HG03571 (cell line): Measurements from ENCODE around the gene RPH3AL.

ENCODE experiments used
- ATAC-seq: cut with Tn5 transposase; IDR thresholded peaks from one replicate; pipeline ENCODE4 v1.9.1; 2021; ENCODE audit not compliant: unreplicated experiment

Gene RPH3AL

GRCh38 chr17:265718-266117 lies 86.9 kb downstream of the RPH3AL start:
- ATAC-seq = no peak

GRCh38 chr17:263773-264172 lies 88.8 kb downstream of the RPH3AL start:
- no peak for ATAC-seq

- no peak for ATAC-seq
Measured at GRCh38 chr17:263271-263670, 89.3 kb downstream of the RPH3AL start.

GRCh38 chr17:261635-262034 lies 91.0 kb downstream of the RPH3AL start:
- no peak for ATAC-seq

GRCh38 chr17:260944-261343 lies 91.7 kb downstream of the RPH3AL start:
- no peak for ATAC-seq

- ATAC-seq = no peak
Measured at GRCh38 chr17:260031-260791, 92.4 kb downstream of the RPH3AL start.

GRCh38 chr17:259341-259976 lies 93.1 kb downstream of the RPH3AL start:
- no peak for ATAC-seq

- no peak for ATAC-seq
Measured at GRCh38 chr17:258906-259305, 93.7 kb downstream of the RPH3AL start.

- no peak for ATAC-seq
Measured at GRCh38 chr17:258045-258734, 94.4 kb downstream of the RPH3AL start.

GRCh38 chr17:253091-253846 lies 99.3 kb downstream of the RPH3AL start:
- no peak for ATAC-seq

GRCh38 chr17:252456-252855 lies 100.2 kb downstream of the RPH3AL start:
- ATAC-seq = no peak

- no peak for ATAC-seq
Measured at GRCh38 chr17:251531-251930, 101.1 kb downstream of the RPH3AL start.

- ATAC-seq = no peak
Measured at GRCh38 chr17:250487-251300, 101.9 kb downstream of the RPH3AL start.

GRCh38 chr17:249236-249993 lies 103.2 kb downstream of the RPH3AL start:
- ATAC-seq = no peak

- ATAC-seq = no peak
Measured at GRCh38 chr17:248337-249235, 104.0 kb downstream of the RPH3AL start.

GRCh38 chr17:247767-248166 lies 104.8 kb downstream of the RPH3AL start:
- no peak for ATAC-seq

- ATAC-seq = no peak
Measured at GRCh38 chr17:246851-247421, 105.7 kb downstream of the RPH3AL start.

- no peak for ATAC-seq
Measured at GRCh38 chr17:246226-246625, 106.4 kb downstream of the RPH3AL start.
